H9 (cell line): Measurements from ENCODE around the gene CSF2. TPM values are rescaled to one million over a fixed set of nuclear protein-coding genes. Genes with fewer than 3 reads are reported as not detected.

Experiments used
- DNase-seq: peaks from one replicate; pipeline ENCODE4 v3.0.0-alpha.2; 2017
- H2AFZ ChIP-seq: one replicate; pipeline ENCODE4 v1.6.1; 2013; ENCODE audit warnings: mild to moderate bottlenecking, low read length, control low read depth, moderate library complexity
- H2AK5ac ChIP-seq: 2 replicates; pipeline ENCODE4 v1.6.1; 2013; ENCODE audit warnings: low read length, control low read depth, mixed read lengths; ENCODE audit not compliant: insufficient read length
- H2BK120ac ChIP-seq: one replicate; pipeline ENCODE4 v1.6.1; 2013; ENCODE audit warnings: low read depth, mild to moderate bottlenecking, low read length, control low read depth, inconsistent platforms; ENCODE audit not compliant: poor library complexity, severe bottlenecking
- H2BK12ac ChIP-seq: 2 replicates; pipeline ENCODE4 v1.6.1; 2013; ENCODE audit warnings: low read length, control low read depth, mixed read lengths, low read depth; ENCODE audit not compliant: insufficient read length
- H2BK15ac ChIP-seq: 2 replicates; pipeline ENCODE4 v1.6.1; 2013; ENCODE audit warnings: low read depth, low read length, control low read depth
- H2BK20ac ChIP-seq: one replicate; pipeline ENCODE4 v1.6.1; 2013; ENCODE audit warnings: low read depth, mild to moderate bottlenecking, low read length, control low read depth, inconsistent platforms; ENCODE audit not compliant: poor library complexity, severe bottlenecking
- H2BK5ac ChIP-seq: 2 replicates; pipeline ENCODE4 v1.6.1; 2013; ENCODE audit warnings: low read length, control low read depth, mixed read lengths; ENCODE audit not compliant: insufficient read length
- H3K14ac ChIP-seq: 2 replicates; pipeline ENCODE4 v1.6.1; 2013; ENCODE audit warnings: low read length, control low read depth; ENCODE audit not compliant: insufficient read depth
- H3K18ac ChIP-seq: 2 replicates; pipeline ENCODE4 v1.6.1; 2013; ENCODE audit warnings: low read depth, mild to moderate bottlenecking, mixed read lengths, low read length, control low read depth; ENCODE audit not compliant: insufficient read length
- H3K23ac ChIP-seq: 2 replicates; pipeline ENCODE4 v1.6.1; 2013; ENCODE audit warnings: low read length, control low read depth, mixed read lengths, low read depth; ENCODE audit not compliant: insufficient read length
- H3K23me2 ChIP-seq: 2 replicates; pipeline ENCODE4 v1.6.1; 2013; ENCODE audit warnings: low read depth, mild to moderate bottlenecking, mixed read lengths, low read length, control low read depth; ENCODE audit not compliant: insufficient read length, poor library complexity, severe bottlenecking
- H3K27ac ChIP-seq: 2 replicates; pipeline ENCODE4 v1.5.1; 2013; ENCODE audit warnings: low read length, control low read depth, mixed read lengths, low read depth; ENCODE audit not compliant: insufficient read length
- H3K27me3 ChIP-seq: 2 replicates; pipeline ENCODE4 v1.6.1; 2013; ENCODE audit warnings: low read length, control low read depth, inconsistent platforms; ENCODE audit not compliant: insufficient read depth
- H3K4ac ChIP-seq: 2 replicates; pipeline ENCODE4 v1.6.1; 2013; ENCODE audit warnings: low read depth, mild to moderate bottlenecking, control low read depth, inconsistent platforms, low read length, moderate library complexity
- H3K4me1 ChIP-seq: 2 replicates; pipeline ENCODE4 v1.6.1; 2013; ENCODE audit warnings: low read length, control low read depth, inconsistent platforms; ENCODE audit not compliant: insufficient read depth
- H3K4me2 ChIP-seq: 2 replicates; pipeline ENCODE4 v1.6.1; 2013; ENCODE audit warnings: low read length, control low read depth, mixed read lengths; ENCODE audit not compliant: insufficient read length, insufficient read depth
- H3K56ac ChIP-seq: 2 replicates; pipeline ENCODE4 v1.6.1; 2013; ENCODE audit warnings: low read depth, mild to moderate bottlenecking, mixed read lengths, low read length, control low read depth; ENCODE audit not compliant: insufficient read length
- H3K79me1 ChIP-seq: 2 replicates; pipeline ENCODE4 v1.6.1; 2013; ENCODE audit warnings: low read depth, mild to moderate bottlenecking, moderate library complexity, low read length, control low read depth, inconsistent platforms; ENCODE audit not compliant: insufficient read depth, poor library complexity, severe bottlenecking
- H3K79me2 ChIP-seq: 2 replicates; pipeline ENCODE4 v1.6.1; 2013; ENCODE audit warnings: low read length, control low read depth, inconsistent platforms; ENCODE audit not compliant: insufficient read depth
- H3K9ac ChIP-seq: 2 replicates; pipeline ENCODE4 v1.6.1; 2013; ENCODE audit warnings: low read length, control low read depth, mixed read lengths; ENCODE audit not compliant: insufficient read length; ENCODE audit errors: extremely low read depth
- H3K9me3 ChIP-seq: one replicate; pipeline ENCODE4 v1.6.1; 2013; ENCODE audit warnings: low read depth, low read length, inconsistent platforms; ENCODE audit not compliant: control insufficient read depth
- H3T11ph ChIP-seq: one replicate; pipeline ENCODE4 v1.6.1; 2013; ENCODE audit warnings: mild to moderate bottlenecking, low read length, control low read depth, inconsistent platforms
- H4K20me1 ChIP-seq: one replicate; pipeline ENCODE4 v1.6.1; 2013; ENCODE audit not compliant: control insufficient read depth, insufficient read length, insufficient read depth
- H4K5ac ChIP-seq: 2 replicates; pipeline ENCODE4 v1.6.1; 2013; ENCODE audit warnings: low read depth, mild to moderate bottlenecking, mixed read lengths, low read length, control low read depth; ENCODE audit not compliant: insufficient read length
- H4K8ac ChIP-seq: replicated peaks from 2 replicates; pipeline ENCODE4 v1.6.1; 2013; ENCODE audit warnings: low read length, control low read depth, mixed read lengths, low read depth; ENCODE audit not compliant: insufficient read length
- H4K91ac ChIP-seq: 2 replicates; pipeline ENCODE4 v1.6.1; 2013; ENCODE audit warnings: low read depth, mild to moderate bottlenecking, moderate library complexity, mixed read lengths, low read length, control low read depth; ENCODE audit not compliant: insufficient read length
- H3K27ac Mint-ChIP-seq, 3 experiments: 2 replicates in 2 of 3; 3 replicates in 1 of 3; pipeline ENCODE4 v1.8.0; 2020 to 2021; ENCODE audit warnings: mixed read lengths in 3 of 3, mild to moderate bottlenecking in 1 of 3, moderate library complexity in 1 of 3
- H3K27me3 Mint-ChIP-seq: 2 replicates; pipeline ENCODE4 v1.8.0; 2021; ENCODE audit warnings: low read depth, mild to moderate bottlenecking, moderate library complexity, mixed read lengths
- H3K36me3 Mint-ChIP-seq, 3 experiments: 2 replicates in 2 of 3; 3 replicates in 1 of 3; pipeline ENCODE4 v1.8.0; 2020 to 2021; ENCODE audit warnings: low read depth in 3 of 3, mixed read lengths in 3 of 3; ENCODE audit not compliant: insufficient read depth in 1 of 3
- H3K4me1 Mint-ChIP-seq, 2 experiments: 2 replicates each; pipeline ENCODE4 v1.8.0; 2020; ENCODE audit warnings: mixed read lengths in 2 of 2
- H3K4me3 Mint-ChIP-seq, 2 experiments: 2 replicates in 1 of 2; 3 replicates in 1 of 2; pipeline ENCODE4 v1.8.0; 2020 to 2021; ENCODE audit warnings: mild to moderate bottlenecking in 2 of 2, mixed read lengths in 2 of 2, moderate library complexity in 1 of 2
- H3K9me3 Mint-ChIP-seq, 2 experiments: 2 replicates in 1 of 2; 3 replicates in 1 of 2; pipeline ENCODE4 v1.8.0; 2020; ENCODE audit warnings: mild to moderate bottlenecking in 2 of 2, mixed read lengths in 2 of 2, moderate library complexity in 1 of 2
- WGBS: extraction: QIAGEN DNeasy Blood & Tissue Kit; methylation state at CpG from one replicate; pipeline ENCODE4 v1.1.7; 2013; ENCODE audit warnings: missing lambda C conversion rate, low lambda C conversion rate, mixed read lengths; ENCODE audit not compliant: insufficient read length; ENCODE audit errors: extremely low coverage; 5-methylcytosine and 5-hydroxymethylcytosine counted together
- total RNA-seq: library from RNA; stranded (reverse); gene quantifications from 2 replicates; pipeline ENCODE4 v1.2.1, GENCODE V29; 2021
- TF ChIP-seq, protein P1 (sequence below): fragments of 200-600 bp; sonication (generic); conservative IDR thresholded peaks from 3 replicates; pipeline ENCODE4 v1.8.0; 2021; ENCODE audit warnings: antibody characterized with exemption, mild to moderate bottlenecking

Gene CSF2
- total RNA-seq, 1 experiment from 2014 or later, result not detected

DNA sequence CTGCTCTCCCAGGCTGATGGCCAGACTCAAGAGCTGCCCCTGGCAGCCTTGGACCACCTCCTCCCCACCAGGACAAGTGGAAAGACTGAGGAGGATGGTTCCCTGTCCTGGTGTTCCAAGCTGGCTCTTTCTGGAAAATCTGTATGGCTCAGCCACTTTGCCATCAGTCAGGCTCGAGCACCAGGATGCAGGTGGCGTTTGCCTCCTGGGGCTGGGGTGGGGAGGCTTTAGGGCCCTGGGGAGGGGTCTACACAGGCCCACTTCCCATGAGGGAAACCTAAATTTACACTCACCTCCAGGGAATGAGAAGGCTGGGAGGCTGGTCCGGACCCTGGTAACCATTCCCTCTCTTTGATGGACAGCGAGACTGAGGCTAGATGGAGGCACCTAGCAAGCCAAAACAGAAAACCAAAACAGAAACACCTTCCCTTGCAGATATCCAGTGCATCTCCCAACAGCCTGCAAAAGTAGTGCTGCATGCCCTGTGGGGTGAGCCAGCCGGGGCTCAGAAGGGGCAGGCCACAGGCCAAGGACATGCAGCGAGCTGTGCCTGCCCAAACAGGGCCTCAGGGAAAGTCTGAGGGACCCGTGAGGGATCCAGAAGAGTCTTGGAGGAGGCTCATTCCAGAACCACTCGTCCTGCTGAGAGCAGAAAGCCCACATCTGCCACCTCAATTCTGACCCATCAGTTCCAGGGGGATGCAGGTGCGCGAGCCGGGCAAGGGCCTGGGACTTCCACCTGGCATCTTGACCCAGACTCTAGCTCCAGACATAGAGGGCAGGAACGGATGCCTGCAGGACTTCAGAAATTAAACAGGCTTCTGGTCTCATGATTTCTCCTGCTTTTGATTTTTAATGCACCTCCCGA, 5.4 kb upstream of the CSF2 start:
- H3K4me1 Mint-ChIP-seq, result peaks cover 0 to 4% of the 10 kb centered on the region in 2 experiments; a peak in 2 of 4 replicates
- Histone ChIP-seq H3K79me2 (no peaks in the 10 kb centered on the region), H2BK15ac (no peak overlapping the region), H3K9me3 (no peaks in the 10 kb centered on the region), H2AFZ (no peak overlapping the region), H2BK12ac (no peak overlapping the region), H3K23ac (no peak overlapping the region), H4K5ac (no peak overlapping the region), H2BK20ac (no peak overlapping the region), H3K18ac (no peak overlapping the region), H3K79me1 (no peaks in the 10 kb centered on the region), H3K4me2 (no peak overlapping the region), H3T11ph (no peak overlapping the region), H3K4ac (no peak overlapping the region), H3K27me3 (no peaks in the 10 kb centered on the region), H3K4me1 (no peaks in the 10 kb centered on the region), H3K9ac (no peak overlapping the region), H3K56ac (no peak overlapping the region), H3K27ac (no peak overlapping the region), H4K8ac (no peak overlapping the region), H4K20me1 (no peaks in the 10 kb centered on the region), H2BK5ac (no peak overlapping the region), H3K14ac (no peak overlapping the region), H2AK5ac (no peak overlapping the region), H3K23me2 (no peaks in the 10 kb centered on the region), H2BK120ac (no peak overlapping the region), H4K91ac (no peak overlapping the region)
- H3K36me3 Mint-ChIP-seq, result no peaks in the 10 kb centered on the region
- no CpG with 5 or more reads among the region's 13 CpGs for WGBS
- peak overlapping the region in 1 of 3 experiments; percentile 44; a peak in 1 of 7 replicates for H3K27ac Mint-ChIP-seq
- TF ChIP-seq, protein P1, sequence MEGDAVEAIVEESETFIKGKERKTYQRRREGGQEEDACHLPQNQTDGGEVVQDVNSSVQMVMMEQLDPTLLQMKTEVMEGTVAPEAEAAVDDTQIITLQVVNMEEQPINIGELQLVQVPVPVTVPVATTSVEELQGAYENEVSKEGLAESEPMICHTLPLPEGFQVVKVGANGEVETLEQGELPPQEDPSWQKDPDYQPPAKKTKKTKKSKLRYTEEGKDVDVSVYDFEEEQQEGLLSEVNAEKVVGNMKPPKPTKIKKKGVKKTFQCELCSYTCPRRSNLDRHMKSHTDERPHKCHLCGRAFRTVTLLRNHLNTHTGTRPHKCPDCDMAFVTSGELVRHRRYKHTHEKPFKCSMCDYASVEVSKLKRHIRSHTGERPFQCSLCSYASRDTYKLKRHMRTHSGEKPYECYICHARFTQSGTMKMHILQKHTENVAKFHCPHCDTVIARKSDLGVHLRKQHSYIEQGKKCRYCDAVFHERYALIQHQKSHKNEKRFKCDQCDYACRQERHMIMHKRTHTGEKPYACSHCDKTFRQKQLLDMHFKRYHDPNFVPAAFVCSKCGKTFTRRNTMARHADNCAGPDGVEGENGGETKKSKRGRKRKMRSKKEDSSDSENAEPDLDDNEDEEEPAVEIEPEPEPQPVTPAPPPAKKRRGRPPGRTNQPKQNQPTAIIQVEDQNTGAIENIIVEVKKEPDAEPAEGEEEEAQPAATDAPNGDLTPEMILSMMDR, result no peak
- no peak overlapping the region for H3K4me3 Mint-ChIP-seq
- no peak for DNase-seq
- no peaks in the 10 kb centered on the region; the same call in none of the 2 replicates for H3K27me3 Mint-ChIP-seq
- no peaks in the 10 kb centered on the region; a peak in 1 of 5 replicates for H3K9me3 Mint-ChIP-seq
